A172 (cell line): Measurements from ENCODE around the gene BOLA2B. TPM values are rescaled to one million over a fixed set of nuclear protein-coding genes. Genes with fewer than 3 reads are reported as not detected.
"Not testable (repeated sequence)": the region's sequence is repeated elsewhere in the genome, so short reads cannot be mapped to it uniquely, and the experiment has no call there.

ENCODE experiments used
- DNase-seq: peaks from one replicate; pipeline ENCODE4 v3.0.0-alpha.2; 2015; ENCODE audit warnings: low spot score
- total RNA-seq: library from RNA; depleted of rRNA; stranded (reverse); fragments of >200 nt; shearing (Covaris generic); gene quantifications from 2 replicates; pipeline ENCODE4 v1.2.3, GENCODE V29; 2014; rRNA removed

BOLA2B gene
- total RNA-seq = 246 and 504 TPM in 2 replicates

- not testable (repeated sequence) for DNase-seq
These were observed at the start of gene BOLA2B, which contains the start of gene SLX1A for GRCh38 chr16:30193615-30194014. Gene BOLA2B, minus strand, starts transcription at chr16:30193666. Its CDS starts 71 bp downstream, at chr16:30193595. Gene SLX1A, plus strand, starts transcription at chr16:30193875. Its CDS starts 210 bp downstream, at chr16:30194085.

GRCh38 chr16:30217082-30217481 lies 23.6 kb upstream of the BOLA2B start:
- not testable (repeated sequence) for DNase-seq

GRCh38 chr16:30211414-30211813 lies 17.9 kb upstream of the BOLA2B start:
- not testable (repeated sequence) for DNase-seq

- not testable (repeated sequence) for DNase-seq
These were observed 15.6 kb upstream of the BOLA2B start for GRCh38 chr16:30209032-30209431.

GRCh38 chr16:30207063-30207704 lies 13.7 kb upstream of the BOLA2B start:
- DNase-seq = not testable (repeated sequence)

- not testable (repeated sequence) for DNase-seq
These were observed 12.8 kb upstream of the BOLA2B start for GRCh38 chr16:30206252-30206651.

- DNase-seq = not testable (repeated sequence)
These were observed 12.2 kb upstream of the BOLA2B start for GRCh38 chr16:30205541-30206236.

- not testable (repeated sequence) for DNase-seq
These were observed 6.3 kb upstream of the BOLA2B start for GRCh38 chr16:30199608-30200343.

GRCh38 chr16:30199049-30199448 lies 5.6 kb upstream of the BOLA2B start, which contains the start of gene SULT1A3:
Gene SULT1A3, plus strand, starts transcription at chr16:30199255. Its CDS starts 1,474 bp downstream, at chr16:30200729.
- DNase-seq = not testable (repeated sequence)

GRCh38 chr16:30197001-30197400 lies 3.5 kb upstream of the BOLA2B start:
- DNase-seq = not testable (repeated sequence)

- not testable (repeated sequence) for DNase-seq
These were observed 883 bp upstream of the BOLA2B start for GRCh38 chr16:30194172-30194925.

GRCh38 chr16:30193098-30193497 lies 368 bp downstream of the BOLA2B start:
- DNase-seq = not testable (repeated sequence)

- DNase-seq = not testable (repeated sequence)
These were observed 2.3 kb downstream of the BOLA2B start for GRCh38 chr16:30191158-30191557.

- no peak for DNase-seq
These were observed 5.4 kb downstream of the BOLA2B start for GRCh38 chr16:30187971-30188561.

- no peak for DNase-seq
These were observed 6.0 kb downstream of the BOLA2B start for GRCh38 chr16:30187556-30187865.

- no peak for DNase-seq
These were observed 6.5 kb downstream of the BOLA2B start for GRCh38 chr16:30186782-30187555.

GRCh38 chr16:30186444-30186781 lies 7.1 kb downstream of the BOLA2B start:
- DNase-seq = no peak

- DNase-seq = no peak
These were observed 7.6 kb downstream of the BOLA2B start for GRCh38 chr16:30185683-30186421.

GRCh38 chr16:30184891-30185682 lies 8.4 kb downstream of the BOLA2B start:
- DNase-seq = no peak
